ENCODE measurements around the gene GH1.
"Not testable (repeated sequence)": the region's sequence is repeated elsewhere in the genome, so short reads cannot be mapped to it uniquely, and the experiment has no call there.

The GH1 gene

GRCh38 chr17:63926164-63926563 lies 7.5 kb upstream of the GH1 start:
- DNase-seq (ENCODE audit: low read depth), result no peak

GRCh38 chr17:63925615-63926014 lies 7.0 kb upstream of the GH1 start:
- DNase-seq (ENCODE audit: low read depth), result no peak

GRCh38 chr17:63922402-63922801 lies 3.8 kb upstream of the GH1 start:
- DNase-seq (ENCODE audit: low read depth), result not testable (repeated sequence)

- DNase-seq (ENCODE audit: low read depth), result not testable (repeated sequence)
These were observed 2.1 kb upstream of the GH1 start for GRCh38 chr17:63920779-63921178.

GRCh38 chr17:63920050-63920449 lies 1.4 kb upstream of the GH1 start:
- DNase-seq (ENCODE audit: low read depth), result not testable (repeated sequence)

- no peak for DNase-seq (ENCODE audit: low read depth)
These were observed 678 bp upstream of the GH1 start for GRCh38 chr17:63919311-63919723.

GRCh38 chr17:63918305-63918704 lies 334 bp downstream of the GH1 start:
- DNase-seq (ENCODE audit: low read depth), result no peak

- no peak for DNase-seq (ENCODE audit: low read depth)
These were observed 993 bp downstream of the GH1 start for GRCh38 chr17:63917646-63918045.

- DNase-seq (ENCODE audit: low read depth), result not testable (repeated sequence)
These were observed 1.4 kb downstream of the GH1 start for GRCh38 chr17:63917206-63917605.

- DNase-seq (ENCODE audit: low read depth), result no peak
These were observed 2.0 kb downstream of the GH1 start for GRCh38 chr17:63916566-63917185.

- DNase-seq (ENCODE audit: low read depth), result not testable (repeated sequence)
These were observed 2.9 kb downstream of the GH1 start for GRCh38 chr17:63915753-63916152.

GRCh38 chr17:63914471-63914870 lies 4.2 kb downstream of the GH1 start:
- no peak for DNase-seq (ENCODE audit: low read depth)

GRCh38 chr17:63911657-63912100 lies 7.0 kb downstream of the GH1 start:
- no peak for DNase-seq (ENCODE audit: low read depth)

GRCh38 chr17:63911041-63911635 lies 7.5 kb downstream of the GH1 start, which contains the start of gene CSHL1:
Gene CSHL1 (minus strand): TSS chr17:63911258. CDS start chr17:63911196, 62 bp downstream.
- DNase-seq (ENCODE audit: low read depth), result no peak

- DNase-seq (ENCODE audit: low read depth), result no peak
These were observed 8.5 kb downstream of the GH1 start for GRCh38 chr17:63910096-63910495.

GRCh38 chr17:63909586-63909985 lies 9.1 kb downstream of the GH1 start:
- not testable (repeated sequence) for DNase-seq (ENCODE audit: low read depth)

GRCh38 chr17:63907161-63907778 lies 11.4 kb downstream of the GH1 start:
- DNase-seq (ENCODE audit: low read depth), result not testable (repeated sequence)

GRCh38 chr17:63904796-63905195 lies 13.8 kb downstream of the GH1 start:
- not testable (repeated sequence) for DNase-seq (ENCODE audit: low read depth)

- DNase-seq (ENCODE audit: low read depth), result not testable (repeated sequence)
These were observed 14.8 kb downstream of the GH1 start for GRCh38 chr17:63903787-63904201.

- DNase-seq (ENCODE audit: low read depth), result not testable (repeated sequence)
These were observed 16.7 kb downstream of the GH1 start for GRCh38 chr17:63901971-63902370.

- DNase-seq (ENCODE audit: low read depth), result not testable (repeated sequence)
These were observed 19.5 kb downstream of the GH1 start for GRCh38 chr17:63898899-63899798.

Measured in CMK (cell line).